ENCODE data around the gene PKIB. TPM values are rescaled to one million over a fixed set of nuclear protein-coding genes. Genes with fewer than 3 reads are reported as not detected.

The PKIB gene
- total and polyA plus RNA-seq, 2 of the 4 experiments (the other 2 are of a cell fraction): 6.3 to 13.1 TPM

DNA sequence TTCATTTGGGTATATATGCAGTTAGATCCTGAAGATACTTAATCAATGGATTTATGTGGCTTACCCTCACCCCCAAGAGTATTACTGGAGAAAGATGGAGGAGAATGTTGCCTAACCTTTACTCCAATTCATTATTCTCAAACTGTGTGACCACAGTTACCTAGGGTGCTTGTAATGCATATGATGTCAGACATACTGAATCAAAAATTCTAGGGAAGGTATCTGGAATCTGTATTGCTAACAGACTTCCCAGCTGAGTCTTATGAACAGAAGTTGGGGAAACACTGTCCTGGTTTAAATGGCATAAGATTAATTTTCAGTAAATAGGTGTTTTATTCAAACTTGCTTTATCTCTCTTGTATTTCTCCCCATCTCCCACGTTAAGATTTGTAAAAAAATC is 83.9 kb downstream of the PKIB start:
- Histone ChIP-seq H3K4me2 (ENCODE audit: low read depth, low read length) (no peak overlapping the region), H2BK120ac (ENCODE audit: low read depth, low read length) (peak overlapping the region; percentile 40; the same call in 1 of the 2 replicates), H3K18ac (ENCODE audit: low read depth, low read length) (no peak overlapping the region), H3K9ac (ENCODE audit: low read depth, low read length) (no peak overlapping the region), H2AFZ (replicated peaks; ENCODE audit: low read length, poor library complexity) (no peak overlapping the region), H3K9me3 (ENCODE audit: control insufficient read depth, insufficient read depth, low read length) (no peaks in the 10 kb centered on the region), H3K79me1 (ENCODE audit: low read depth in 1 of 2, low read length in 2 of 2) (peaks cover 0 to 4% of the 10 kb centered on the region in 2 experiments; a peak in 1 of 4 replicates), H3K4me3 (ENCODE audit: insufficient read depth, low read depth, low read length) (no peak overlapping the region), H2BK15ac (ENCODE audit: low read depth, low read length) (no peak overlapping the region; the same call in 2 of the 3 replicates), H3K36me3 (ENCODE audit: control insufficient read depth, insufficient read depth, low read length) (no peaks in the 10 kb centered on the region), H3K23ac (ENCODE audit: low read depth, low read length) (no peak overlapping the region), H3K4me1 (ENCODE audit: control insufficient read depth, insufficient read depth, low read length) (peaks cover 7% of the 10 kb centered on the region), H3K4ac (ENCODE audit: low read depth, low read length) (no peak overlapping the region), H2AK9ac (replicated peaks; ENCODE audit: low read depth, low read length, poor library complexity) (no peak overlapping the region), H3K9me1 (ENCODE audit: insufficient read depth, low read length) (peaks cover 8% of the 10 kb centered on the region), H4K8ac (ENCODE audit: low read depth in 2 of 2, low read length in 2 of 2) (no peak overlapping the region), H3K14ac (replicated peaks; ENCODE audit: low read depth, low read length) (no peak overlapping the region), H3K56ac (ENCODE audit: extremely low read depth, insufficient read depth, low read length) (no peak overlapping the region), H2BK20ac (ENCODE audit: low read depth, low read length) (peak overlapping the region; percentile 28; the same call in 1 of the 2 replicates), H4K5ac (ENCODE audit: low read depth, low read length) (no peak overlapping the region), H4K91ac (ENCODE audit: insufficient read depth, low read depth, low read length) (no peak overlapping the region; the same call in 1 of the 2 replicates), H4K20me1 (ENCODE audit: insufficient read depth, low read length) (no peaks in the 10 kb centered on the region), H2BK5ac (ENCODE audit: low read depth, low read length, poor library complexity, severe bottlenecking) (no peak overlapping the region), H2AK5ac (ENCODE audit: low read depth, low read length) (no peak overlapping the region), H3K27ac (ENCODE audit: insufficient read depth, low read length) (no peak overlapping the region), H3K27me3 (ENCODE audit: control insufficient read depth, insufficient read depth, low read length) (no peaks in the 10 kb centered on the region)
- TF ChIP-seq, protein P1, sequence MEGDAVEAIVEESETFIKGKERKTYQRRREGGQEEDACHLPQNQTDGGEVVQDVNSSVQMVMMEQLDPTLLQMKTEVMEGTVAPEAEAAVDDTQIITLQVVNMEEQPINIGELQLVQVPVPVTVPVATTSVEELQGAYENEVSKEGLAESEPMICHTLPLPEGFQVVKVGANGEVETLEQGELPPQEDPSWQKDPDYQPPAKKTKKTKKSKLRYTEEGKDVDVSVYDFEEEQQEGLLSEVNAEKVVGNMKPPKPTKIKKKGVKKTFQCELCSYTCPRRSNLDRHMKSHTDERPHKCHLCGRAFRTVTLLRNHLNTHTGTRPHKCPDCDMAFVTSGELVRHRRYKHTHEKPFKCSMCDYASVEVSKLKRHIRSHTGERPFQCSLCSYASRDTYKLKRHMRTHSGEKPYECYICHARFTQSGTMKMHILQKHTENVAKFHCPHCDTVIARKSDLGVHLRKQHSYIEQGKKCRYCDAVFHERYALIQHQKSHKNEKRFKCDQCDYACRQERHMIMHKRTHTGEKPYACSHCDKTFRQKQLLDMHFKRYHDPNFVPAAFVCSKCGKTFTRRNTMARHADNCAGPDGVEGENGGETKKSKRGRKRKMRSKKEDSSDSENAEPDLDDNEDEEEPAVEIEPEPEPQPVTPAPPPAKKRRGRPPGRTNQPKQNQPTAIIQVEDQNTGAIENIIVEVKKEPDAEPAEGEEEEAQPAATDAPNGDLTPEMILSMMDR (conservative IDR thresholded peaks at IDR 0.05; ENCODE audit: low read depth, low read length): no peak
- TF ChIP-seq NFE2L2 (IDR thresholded peaks at IDR 0.05; ENCODE audit: low read depth, low read length) (no peak), MAFK (IDR thresholded peaks at IDR 0.05; ENCODE audit: low read depth, low read length) (no peak), SMC3 (IDR thresholded peaks at IDR 0.05; ENCODE audit: low read depth, low read length) (no peak), RAD21 (IDR thresholded peaks at IDR 0.05; ENCODE audit: low read length) (no peak), RCOR1 (IDR thresholded peaks at IDR 0.05; ENCODE audit: insufficient replicate concordance, low read length) (no peak), POLR2A (IDR thresholded peaks at IDR 0.05; ENCODE audit: low read depth, low read length) (no peak), RFX5 (IDR thresholded peaks at IDR 0.05; ENCODE audit: low read depth, low read length) (no peak), FOS (IDR thresholded peaks at IDR 0.05; ENCODE audit: low read depth, low read length) (no peak), CHD1 (IDR thresholded peaks at IDR 0.05; ENCODE audit: low read depth, low read length) (no peak), CEBPB (IDR thresholded peaks at IDR 0.05; ENCODE audit: low read depth, low read length) (no peak), BHLHE40 (IDR thresholded peaks at IDR 0.05; ENCODE audit: low read depth, low read length) (no peak), MXI1 (IDR thresholded peaks at IDR 0.05; ENCODE audit: borderline replicate concordance, low read depth, low read length) (no peak), MAZ (IDR thresholded peaks at IDR 0.05; ENCODE audit: borderline replicate concordance, low read depth, low read length) (no peak)
- TF ChIP-seq, protein P2, sequence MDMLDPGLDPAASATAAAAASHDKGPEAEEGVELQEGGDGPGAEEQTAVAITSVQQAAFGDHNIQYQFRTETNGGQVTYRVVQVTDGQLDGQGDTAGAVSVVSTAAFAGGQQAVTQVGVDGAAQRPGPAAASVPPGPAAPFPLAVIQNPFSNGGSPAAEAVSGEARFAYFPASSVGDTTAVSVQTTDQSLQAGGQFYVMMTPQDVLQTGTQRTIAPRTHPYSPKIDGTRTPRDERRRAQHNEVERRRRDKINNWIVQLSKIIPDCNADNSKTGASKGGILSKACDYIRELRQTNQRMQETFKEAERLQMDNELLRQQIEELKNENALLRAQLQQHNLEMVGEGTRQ (IDR thresholded peaks at IDR 0.05; ENCODE audit: low read depth, low read length): no peak
- TF ChIP-seq, protein P3, sequence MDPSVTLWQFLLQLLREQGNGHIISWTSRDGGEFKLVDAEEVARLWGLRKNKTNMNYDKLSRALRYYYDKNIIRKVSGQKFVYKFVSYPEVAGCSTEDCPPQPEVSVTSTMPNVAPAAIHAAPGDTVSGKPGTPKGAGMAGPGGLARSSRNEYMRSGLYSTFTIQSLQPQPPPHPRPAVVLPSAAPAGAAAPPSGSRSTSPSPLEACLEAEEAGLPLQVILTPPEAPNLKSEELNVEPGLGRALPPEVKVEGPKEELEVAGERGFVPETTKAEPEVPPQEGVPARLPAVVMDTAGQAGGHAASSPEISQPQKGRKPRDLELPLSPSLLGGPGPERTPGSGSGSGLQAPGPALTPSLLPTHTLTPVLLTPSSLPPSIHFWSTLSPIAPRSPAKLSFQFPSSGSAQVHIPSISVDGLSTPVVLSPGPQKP (IDR thresholded peaks at IDR 0.05; ENCODE audit: borderline replicate concordance, low read depth, low read length): no peak
- in situ Hi-C loops (cut with MboI; ENCODE audit: low sequenced_read_pairs): no loop called here
- BruUV-seq (replicated peaks): no TSS peak
- dilution Hi-C loops (cut with HindIII; ENCODE audit: low sequenced_read_pairs, unreplicated experiment): no loop called here
- ChIA-PET CTCF (no interaction called here), POLR2A (ENCODE audit: unreplicated experiment) (no interaction called here)
- no CpG with 5 or more reads among the region's 1 CpG for WGBS, 2 experiments (ENCODE audit: extremely low coverage in 2 of 2, insufficient read length in 1 of 2)
- DNase-seq (no peak), ATAC-seq (ENCODE audit: low read depth) (no peak)
- intact Hi-C loops (cut with micrococcal nuclease): no loop called here

Measured in IMR-90 (cell line).